Measurements from ENCODE around the gene TKT. TPM values are rescaled to one million over a fixed set of nuclear protein-coding genes. Genes with fewer than 3 reads are reported as not detected.

TKT gene
- total RNA-seq, 1 experiment from 2014 or later = 650 TPM

DNA sequence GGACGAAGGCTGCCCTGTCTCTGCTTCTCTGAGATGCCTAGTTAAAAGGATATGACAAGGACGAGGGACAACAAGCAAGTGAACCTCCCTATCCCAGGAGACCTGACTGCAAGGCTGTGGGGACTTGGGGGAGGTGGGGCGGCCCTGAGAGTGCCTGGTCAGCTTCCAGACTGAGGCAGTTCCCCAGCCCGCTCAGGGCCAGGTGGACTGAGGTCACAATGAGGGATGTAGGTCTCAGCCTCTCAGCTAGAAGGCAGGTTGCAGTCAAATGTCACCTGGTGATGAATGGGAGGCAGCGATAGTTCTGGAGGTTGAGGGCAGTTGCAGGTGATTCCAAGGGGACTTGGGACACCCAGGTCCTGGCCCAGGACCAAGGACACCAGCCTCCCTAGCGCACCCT lies 30.6 kb downstream of the TKT start:
- Histone ChIP-seq H3K4me2 (ENCODE audit: insufficient read depth, insufficient read length, low read length) (no peak overlapping the region), H3K79me1 (ENCODE audit: insufficient read depth, low read depth, low read length, poor library complexity, severe bottlenecking) (no peaks in the 10 kb centered on the region), H3T11ph (ENCODE audit: low read length) (no peak overlapping the region), H3K18ac (ENCODE audit: insufficient read length, low read depth, low read length) (no peak overlapping the region), H3K9me3 (ENCODE audit: control insufficient read depth, low read depth, low read length) (no peaks in the 10 kb centered on the region), H2AFZ (ENCODE audit: low read length) (no peak overlapping the region), H2BK5ac (ENCODE audit: insufficient read length, low read length) (no peak overlapping the region), H3K4me1 (ENCODE audit: insufficient read depth, low read length) (no peaks in the 10 kb centered on the region; the same call in 1 of the 2 replicates), H3K14ac (ENCODE audit: insufficient read depth, low read length) (no peak overlapping the region; the same call in 1 of the 2 replicates), H2BK12ac (ENCODE audit: insufficient read length, low read depth, low read length) (no peak overlapping the region), H3K27ac (ENCODE audit: insufficient read length, low read depth, low read length) (no peak overlapping the region), H2BK15ac (ENCODE audit: low read depth, low read length) (no peak overlapping the region), H3K4ac (ENCODE audit: low read depth, low read length) (no peak overlapping the region), H3K56ac (ENCODE audit: insufficient read length, low read depth, low read length) (no peak overlapping the region), H3K23ac (ENCODE audit: insufficient read length, low read depth, low read length) (no peak overlapping the region), H2AK5ac (ENCODE audit: insufficient read length, low read length) (no peak overlapping the region), H3K27me3 (ENCODE audit: insufficient read depth, low read length) (no peaks in the 10 kb centered on the region), H2BK120ac (ENCODE audit: low read depth, low read length, poor library complexity, severe bottlenecking) (no peak overlapping the region), H3K79me2 (ENCODE audit: insufficient read depth, low read length) (no peaks in the 10 kb centered on the region), H4K91ac (ENCODE audit: insufficient read length, low read depth, low read length) (no peak overlapping the region), H4K5ac (ENCODE audit: insufficient read length, low read depth, low read length) (no peak overlapping the region), H2BK20ac (ENCODE audit: low read depth, low read length, poor library complexity, severe bottlenecking) (no peak overlapping the region), H4K20me1 (ENCODE audit: control insufficient read depth, insufficient read depth, insufficient read length) (no peaks in the 10 kb centered on the region), H4K8ac (replicated peaks; ENCODE audit: insufficient read length, low read depth, low read length) (no peak overlapping the region), H3K9ac (ENCODE audit: extremely low read depth, insufficient read length, low read length) (no peak overlapping the region), H3K23me2 (ENCODE audit: insufficient read length, low read depth, low read length, poor library complexity, severe bottlenecking) (no peaks in the 10 kb centered on the region)
- Mint-ChIP-seq H3K4me1 (no peaks in the 10 kb centered on the region; a peak in 1 of 4 replicates), H3K27ac (peak overlapping the region in 1 of 3 experiments; percentile 76; a peak in 1 of 7 replicates), H3K4me3 (no peak overlapping the region), H3K9me3 (no peaks in the 10 kb centered on the region), H3K36me3 (ENCODE audit: insufficient read depth in 1 of 3, low read depth in 3 of 3) (peaks cover 54 to 77% (median 64%) of the 10 kb centered on the region in 3 experiments; a peak in 6 of 7 replicates), H3K27me3 (ENCODE audit: low read depth) (no peaks in the 10 kb centered on the region; the same call in none of the 2 replicates)
- no CpG with 5 or more reads among the region's 6 CpGs for WGBS (ENCODE audit: extremely low coverage, insufficient read length, low lambda C conversion rate)
- TF ChIP-seq, protein P1, sequence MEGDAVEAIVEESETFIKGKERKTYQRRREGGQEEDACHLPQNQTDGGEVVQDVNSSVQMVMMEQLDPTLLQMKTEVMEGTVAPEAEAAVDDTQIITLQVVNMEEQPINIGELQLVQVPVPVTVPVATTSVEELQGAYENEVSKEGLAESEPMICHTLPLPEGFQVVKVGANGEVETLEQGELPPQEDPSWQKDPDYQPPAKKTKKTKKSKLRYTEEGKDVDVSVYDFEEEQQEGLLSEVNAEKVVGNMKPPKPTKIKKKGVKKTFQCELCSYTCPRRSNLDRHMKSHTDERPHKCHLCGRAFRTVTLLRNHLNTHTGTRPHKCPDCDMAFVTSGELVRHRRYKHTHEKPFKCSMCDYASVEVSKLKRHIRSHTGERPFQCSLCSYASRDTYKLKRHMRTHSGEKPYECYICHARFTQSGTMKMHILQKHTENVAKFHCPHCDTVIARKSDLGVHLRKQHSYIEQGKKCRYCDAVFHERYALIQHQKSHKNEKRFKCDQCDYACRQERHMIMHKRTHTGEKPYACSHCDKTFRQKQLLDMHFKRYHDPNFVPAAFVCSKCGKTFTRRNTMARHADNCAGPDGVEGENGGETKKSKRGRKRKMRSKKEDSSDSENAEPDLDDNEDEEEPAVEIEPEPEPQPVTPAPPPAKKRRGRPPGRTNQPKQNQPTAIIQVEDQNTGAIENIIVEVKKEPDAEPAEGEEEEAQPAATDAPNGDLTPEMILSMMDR (conservative IDR thresholded peaks at IDR 0.05) = no peak
- DNase-seq = no peak
